ENCODE measurements around the gene PSMD2.

The PSMD2 gene

GRCh38 chr3:184298759-184299487 is at the start of gene PSMD2:
Gene PSMD2, plus strand, starts transcription at chr3:184299241. Its CDS starts 26 bp downstream, at chr3:184299267.
- peak within 1 kb of the TSS; percentile 82 for H3K4me3 ChIP-seq (ENCODE audit: low read depth, low read length)
- TF ChIP-seq, protein P1, sequence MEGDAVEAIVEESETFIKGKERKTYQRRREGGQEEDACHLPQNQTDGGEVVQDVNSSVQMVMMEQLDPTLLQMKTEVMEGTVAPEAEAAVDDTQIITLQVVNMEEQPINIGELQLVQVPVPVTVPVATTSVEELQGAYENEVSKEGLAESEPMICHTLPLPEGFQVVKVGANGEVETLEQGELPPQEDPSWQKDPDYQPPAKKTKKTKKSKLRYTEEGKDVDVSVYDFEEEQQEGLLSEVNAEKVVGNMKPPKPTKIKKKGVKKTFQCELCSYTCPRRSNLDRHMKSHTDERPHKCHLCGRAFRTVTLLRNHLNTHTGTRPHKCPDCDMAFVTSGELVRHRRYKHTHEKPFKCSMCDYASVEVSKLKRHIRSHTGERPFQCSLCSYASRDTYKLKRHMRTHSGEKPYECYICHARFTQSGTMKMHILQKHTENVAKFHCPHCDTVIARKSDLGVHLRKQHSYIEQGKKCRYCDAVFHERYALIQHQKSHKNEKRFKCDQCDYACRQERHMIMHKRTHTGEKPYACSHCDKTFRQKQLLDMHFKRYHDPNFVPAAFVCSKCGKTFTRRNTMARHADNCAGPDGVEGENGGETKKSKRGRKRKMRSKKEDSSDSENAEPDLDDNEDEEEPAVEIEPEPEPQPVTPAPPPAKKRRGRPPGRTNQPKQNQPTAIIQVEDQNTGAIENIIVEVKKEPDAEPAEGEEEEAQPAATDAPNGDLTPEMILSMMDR (IDR thresholded peaks at IDR 0.05; ENCODE audit: low read depth, low read length) = no peak

- TF ChIP-seq, protein P1 (IDR thresholded peaks at IDR 0.05; ENCODE audit: low read depth, low read length) = peak; percentile 42
- peak within 1 kb of the TSS; percentile 95 for H3K4me3 ChIP-seq (ENCODE audit: low read depth, low read length)
Measured at GRCh38 chr3:184249412-184250166, 49.5 kb upstream of the PSMD2 start, which contains the start of gene EEF1AKMT4. Gene EEF1AKMT4, plus strand, starts transcription at chr3:184249672. Its CDS starts 23 bp downstream, at chr3:184249695.

DNA sequence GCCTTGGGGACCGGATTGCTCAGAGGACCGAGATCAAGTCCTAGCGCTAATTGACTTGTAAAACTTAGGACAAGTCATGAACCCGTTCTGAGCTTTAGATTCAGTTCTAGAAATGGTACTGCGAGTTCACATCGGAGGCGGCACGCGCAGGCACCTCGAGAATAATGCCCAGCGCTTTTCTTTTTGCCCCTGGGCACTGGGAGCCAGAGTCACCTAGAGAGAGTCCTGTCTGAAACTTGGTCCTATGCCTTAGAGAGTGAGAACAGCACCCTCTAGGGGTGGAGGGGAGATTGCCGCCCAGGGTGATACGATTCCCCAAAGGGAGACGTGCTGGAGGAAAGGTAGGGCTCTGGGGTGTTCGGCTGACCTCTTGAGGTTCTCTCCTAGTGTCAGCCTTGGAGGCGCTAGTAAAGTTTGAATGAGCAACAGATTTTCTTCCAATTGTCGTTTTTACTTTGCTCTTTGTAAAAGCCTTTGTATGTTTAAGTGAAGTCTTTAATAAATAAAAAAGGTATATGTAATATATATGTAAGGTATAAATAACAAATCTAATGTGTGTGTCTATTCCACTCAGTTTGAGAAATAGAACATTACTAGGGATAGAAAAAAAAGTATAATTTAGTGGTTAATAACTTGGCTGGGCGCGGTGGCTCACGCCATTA is 48.7 kb upstream of the PSMD2 start:
- TF ChIP-seq, protein P1 (IDR thresholded peaks at IDR 0.05; ENCODE audit: low read depth, low read length) = peak; percentile 96
- H3K4me3 ChIP-seq (ENCODE audit: low read depth, low read length) = peak overlapping the region; percentile 95

- no peak overlapping the region for H3K4me3 ChIP-seq (ENCODE audit: low read depth, low read length)
- TF ChIP-seq, protein P1 (IDR thresholded peaks at IDR 0.05; ENCODE audit: low read depth, low read length) = no peak
Measured at GRCh38 chr3:184255291-184256039, 43.6 kb upstream of the PSMD2 start.

DNA sequence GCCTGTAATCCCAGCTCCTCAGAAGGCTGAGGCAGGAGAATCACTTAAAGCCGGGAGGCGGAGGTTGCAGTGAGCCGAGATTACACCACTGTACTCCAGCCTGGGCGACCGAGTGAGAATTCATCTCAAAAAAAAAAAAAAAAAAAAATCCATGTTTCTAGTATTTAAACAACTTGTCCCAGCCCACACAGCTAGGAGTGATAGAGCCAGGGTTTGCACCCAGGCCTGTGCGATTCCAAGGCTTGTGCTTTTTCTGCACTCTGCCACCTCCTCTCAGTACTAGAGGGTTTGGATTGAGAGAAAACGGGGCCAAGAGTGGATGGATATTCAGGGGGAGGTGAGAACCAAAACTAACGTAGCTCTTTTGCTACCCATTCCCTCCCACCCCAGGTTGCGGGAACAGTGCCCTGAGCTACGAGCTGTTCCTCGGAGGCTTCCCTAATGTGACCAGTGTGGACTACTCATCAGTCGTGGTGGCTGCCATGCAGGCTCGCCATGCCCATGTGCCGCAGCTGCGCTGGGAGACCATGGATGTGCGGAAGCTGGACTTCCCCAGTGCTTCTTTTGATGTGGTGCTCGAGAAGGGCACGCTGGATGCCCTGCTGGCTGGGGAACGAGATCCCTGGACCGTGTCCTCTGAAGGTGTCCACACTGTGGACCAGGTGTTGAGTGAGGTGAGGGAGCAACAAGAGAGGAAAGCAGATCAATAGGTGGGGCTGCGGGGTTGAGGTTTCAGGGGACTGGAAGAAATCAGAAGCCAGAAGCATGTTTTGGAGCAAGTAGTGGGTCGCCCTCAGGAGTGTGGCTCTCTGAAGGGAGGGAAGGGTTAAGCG is 41.7 kb upstream of the PSMD2 start:
- TF ChIP-seq, protein P1 (IDR thresholded peaks at IDR 0.05; ENCODE audit: low read depth, low read length) = no peak
- H3K4me3 ChIP-seq (ENCODE audit: low read depth, low read length) = no peak overlapping the region

GRCh38 chr3:184258926-184259325 is 40.1 kb upstream of the PSMD2 start:
- TF ChIP-seq, protein P1 (IDR thresholded peaks at IDR 0.05; ENCODE audit: low read depth, low read length) = no peak

More at GRCh38 chr3:184258926-184259325, 40.1 kb upstream of the PSMD2 start:
- H3K4me3 ChIP-seq (ENCODE audit: low read depth, low read length) = no peak overlapping the region
